GM18505 (cell line): ENCODE data around the gene AUTS2.

Experiments used
- ATAC-seq: cut with Tn5 transposase; IDR thresholded peaks from one replicate; pipeline ENCODE4 v1.9.1; 2021; ENCODE audit not compliant: unreplicated experiment
- POLR2A ChIP-seq: IDR thresholded peaks from 4 replicates; pipeline ENCODE4 v1.6.1; 2011; ENCODE audit warnings: borderline replicate concordance; ENCODE audit not compliant: insufficient read depth, insufficient read length; ENCODE audit errors: extremely low read depth

Gene AUTS2

GRCh38 chr7:70068531-70068930 lies 470.3 kb downstream of the AUTS2 start:
- no peak for TF ChIP-seq POLR2A
- no peak for ATAC-seq

- no peak for ATAC-seq
Measured at GRCh38 chr7:70069977-70070376, 471.7 kb downstream of the AUTS2 start.

GRCh38 chr7:70071766-70072165 lies 473.5 kb downstream of the AUTS2 start:
- ATAC-seq: no peak
- TF ChIP-seq POLR2A: no peak

More at GRCh38 chr7:70069977-70070376, 471.7 kb downstream of the AUTS2 start:
- TF ChIP-seq POLR2A: no peak

- no peak for TF ChIP-seq POLR2A
- ATAC-seq: no peak
Measured at GRCh38 chr7:70072220-70072619, 473.9 kb downstream of the AUTS2 start.

- no peak for TF ChIP-seq POLR2A
Measured at GRCh38 chr7:70076325-70076724, 478.1 kb downstream of the AUTS2 start.

GRCh38 chr7:70082099-70082611 lies 483.9 kb downstream of the AUTS2 start:
- TF ChIP-seq POLR2A: no peak
- no peak for ATAC-seq

More at GRCh38 chr7:70076325-70076724, 478.1 kb downstream of the AUTS2 start:
- no peak for ATAC-seq

GRCh38 chr7:70091362-70091761 lies 493.1 kb downstream of the AUTS2 start:
- TF ChIP-seq POLR2A: no peak
- no peak for ATAC-seq

- TF ChIP-seq POLR2A: no peak
- ATAC-seq: no peak
Measured at GRCh38 chr7:70092314-70093204, 494.3 kb downstream of the AUTS2 start.

- no peak for TF ChIP-seq POLR2A
- ATAC-seq: no peak
Measured at GRCh38 chr7:70093205-70093904, 495.1 kb downstream of the AUTS2 start.

GRCh38 chr7:70094831-70095230 lies 496.6 kb downstream of the AUTS2 start:
- no peak for TF ChIP-seq POLR2A
- no peak for ATAC-seq

- ATAC-seq: no peak
- TF ChIP-seq POLR2A: no peak
Measured at GRCh38 chr7:70097645-70098044, 499.4 kb downstream of the AUTS2 start.

- no peak for ATAC-seq
- no peak for TF ChIP-seq POLR2A
Measured at GRCh38 chr7:70098133-70098561, 499.9 kb downstream of the AUTS2 start.

GRCh38 chr7:70098905-70099672 lies 500.8 kb downstream of the AUTS2 start:
- ATAC-seq: no peak
- no peak for TF ChIP-seq POLR2A
